ENCODE measurements around the gene PLEKHG1.

The PLEKHG1 gene

DNA sequence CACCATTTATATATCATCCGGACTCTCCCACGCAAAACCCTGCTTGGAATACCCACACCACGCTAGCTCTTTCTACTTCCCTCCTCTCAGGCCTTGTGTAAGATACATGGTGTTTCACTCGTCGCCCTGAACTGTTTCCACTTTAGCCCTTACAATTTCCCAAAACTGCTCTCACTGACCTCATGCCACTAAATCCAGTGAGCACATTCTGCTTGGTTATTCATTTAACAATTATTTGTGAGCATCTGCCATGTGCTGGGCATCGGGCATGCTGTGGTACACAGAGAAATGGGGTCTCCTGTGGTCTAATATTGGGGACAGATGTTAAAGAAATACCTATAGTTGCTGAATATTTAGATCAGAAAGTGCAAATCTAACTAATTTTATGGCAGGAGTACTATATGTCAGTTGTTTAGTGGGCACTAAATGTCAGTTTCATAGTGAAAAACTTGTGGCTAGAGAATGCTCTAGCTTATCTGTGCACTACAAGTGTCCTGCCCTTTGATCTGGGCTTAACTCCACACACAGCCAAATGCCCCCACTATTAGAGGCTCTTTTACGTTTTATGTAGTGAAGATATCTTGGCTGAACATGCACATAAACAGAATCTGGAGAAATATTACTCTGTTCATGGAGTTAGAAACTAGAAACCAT lies 41.0 kb downstream of the PLEKHG1 start:
- Histone ChIP-seq H3K4me3 (ENCODE audit: low read length) (peak overlapping the region; percentile 67), H3K4me2 (ENCODE audit: low read length) (peak overlapping the region; percentile 92), H3K36me3 (ENCODE audit: control insufficient read depth, low read length) (peaks cover 49% of the 10 kb centered on the region), H3K9me3 (ENCODE audit: control insufficient read depth, insufficient read depth, low read length) (no peaks in the 10 kb centered on the region), H3K4me1 (ENCODE audit: control insufficient read depth, low read length) (peaks cover 98% of the 10 kb centered on the region), H3K79me2 (ENCODE audit: control insufficient read depth, low read length) (peaks cover 97% of the 10 kb centered on the region), H3K27me3 (ENCODE audit: control insufficient read depth, low read length) (no peaks in the 10 kb centered on the region), H3K27ac (ENCODE audit: low read depth, low read length) (peak overlapping the region; percentile 90), H3K9me2 (replicated peaks; ENCODE audit: control insufficient read depth, low read length) (no peaks in the 10 kb centered on the region), H4K20me1 (ENCODE audit: control insufficient read depth, insufficient read depth, low read depth, low read length) (no peaks in the 10 kb centered on the region), H3F3A (ENCODE audit: control insufficient read depth, insufficient read depth) (peaks cover 18% of the 10 kb centered on the region)
- TF ChIP-seq EZH2phosphoT487 (IDR thresholded peaks at IDR 0.05; ENCODE audit: borderline replicate concordance, low read length) = no peak
- TF ChIP-seq, protein P1, sequence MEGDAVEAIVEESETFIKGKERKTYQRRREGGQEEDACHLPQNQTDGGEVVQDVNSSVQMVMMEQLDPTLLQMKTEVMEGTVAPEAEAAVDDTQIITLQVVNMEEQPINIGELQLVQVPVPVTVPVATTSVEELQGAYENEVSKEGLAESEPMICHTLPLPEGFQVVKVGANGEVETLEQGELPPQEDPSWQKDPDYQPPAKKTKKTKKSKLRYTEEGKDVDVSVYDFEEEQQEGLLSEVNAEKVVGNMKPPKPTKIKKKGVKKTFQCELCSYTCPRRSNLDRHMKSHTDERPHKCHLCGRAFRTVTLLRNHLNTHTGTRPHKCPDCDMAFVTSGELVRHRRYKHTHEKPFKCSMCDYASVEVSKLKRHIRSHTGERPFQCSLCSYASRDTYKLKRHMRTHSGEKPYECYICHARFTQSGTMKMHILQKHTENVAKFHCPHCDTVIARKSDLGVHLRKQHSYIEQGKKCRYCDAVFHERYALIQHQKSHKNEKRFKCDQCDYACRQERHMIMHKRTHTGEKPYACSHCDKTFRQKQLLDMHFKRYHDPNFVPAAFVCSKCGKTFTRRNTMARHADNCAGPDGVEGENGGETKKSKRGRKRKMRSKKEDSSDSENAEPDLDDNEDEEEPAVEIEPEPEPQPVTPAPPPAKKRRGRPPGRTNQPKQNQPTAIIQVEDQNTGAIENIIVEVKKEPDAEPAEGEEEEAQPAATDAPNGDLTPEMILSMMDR (IDR thresholded peaks at IDR 0.05; ENCODE audit: low read depth, low read length, poor library complexity, severe bottlenecking) = no peak

DNA sequence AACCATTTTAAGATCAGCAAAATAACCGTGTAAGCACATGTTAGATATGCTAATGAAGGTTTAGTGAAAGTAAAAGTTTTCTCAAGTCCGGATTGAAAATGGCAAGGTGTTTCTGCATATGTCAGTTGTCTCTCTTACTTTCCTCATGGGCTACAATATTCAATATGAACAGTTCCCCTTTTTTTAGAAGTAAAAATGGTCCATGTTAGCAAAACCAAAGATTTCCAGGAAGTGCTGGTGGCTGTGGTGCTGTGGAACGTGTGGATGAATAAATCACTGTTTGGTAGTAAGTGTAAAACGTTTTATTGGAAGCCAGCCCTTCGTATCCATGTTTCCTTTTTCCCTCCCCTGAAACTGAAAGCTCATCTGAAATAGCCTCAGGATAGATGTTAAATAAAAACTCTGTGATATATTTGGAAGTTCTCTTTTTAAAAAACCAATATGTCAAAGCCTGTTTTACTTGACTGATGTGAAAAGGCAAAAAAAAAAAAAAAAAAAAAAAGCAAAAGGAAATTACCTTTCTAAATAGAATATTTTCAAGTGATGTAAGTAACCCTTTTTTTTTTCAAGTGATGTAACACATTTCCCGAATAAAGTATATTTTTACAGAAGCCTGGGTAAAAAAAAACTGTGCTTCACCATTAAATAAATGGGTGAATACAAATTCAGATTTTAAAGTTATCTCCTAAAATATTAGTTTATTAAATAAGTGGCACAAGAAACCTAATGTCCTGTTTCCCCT lies 41.9 kb downstream of the PLEKHG1 start:
- Histone ChIP-seq H4K20me1 (ENCODE audit: control insufficient read depth, insufficient read depth, low read depth, low read length) (no peaks in the 10 kb centered on the region), H3K27ac (ENCODE audit: low read depth, low read length) (peak overlapping the region; percentile 90), H3K4me1 (ENCODE audit: control insufficient read depth, low read length) (peaks cover 98% of the 10 kb centered on the region), H3K79me2 (ENCODE audit: control insufficient read depth, low read length) (peaks cover 97% of the 10 kb centered on the region), H3K4me3 (ENCODE audit: low read length) (peak overlapping the region; percentile 67), H3K9me3 (ENCODE audit: control insufficient read depth, insufficient read depth, low read length) (no peaks in the 10 kb centered on the region), H3K36me3 (ENCODE audit: control insufficient read depth, low read length) (peaks cover 50% of the 10 kb centered on the region), H3F3A (ENCODE audit: control insufficient read depth, insufficient read depth) (peaks cover 19% of the 10 kb centered on the region), H3K9me2 (replicated peaks; ENCODE audit: control insufficient read depth, low read length) (no peaks in the 10 kb centered on the region), H3K4me2 (ENCODE audit: low read length) (peak overlapping the region; percentile 92), H3K27me3 (ENCODE audit: control insufficient read depth, low read length) (no peaks in the 10 kb centered on the region)
- TF ChIP-seq, protein P1 (IDR thresholded peaks at IDR 0.05; ENCODE audit: low read depth, low read length, poor library complexity, severe bottlenecking) = no peak
- no peak for TF ChIP-seq EZH2phosphoT487 (IDR thresholded peaks at IDR 0.05; ENCODE audit: borderline replicate concordance, low read length)

DNA sequence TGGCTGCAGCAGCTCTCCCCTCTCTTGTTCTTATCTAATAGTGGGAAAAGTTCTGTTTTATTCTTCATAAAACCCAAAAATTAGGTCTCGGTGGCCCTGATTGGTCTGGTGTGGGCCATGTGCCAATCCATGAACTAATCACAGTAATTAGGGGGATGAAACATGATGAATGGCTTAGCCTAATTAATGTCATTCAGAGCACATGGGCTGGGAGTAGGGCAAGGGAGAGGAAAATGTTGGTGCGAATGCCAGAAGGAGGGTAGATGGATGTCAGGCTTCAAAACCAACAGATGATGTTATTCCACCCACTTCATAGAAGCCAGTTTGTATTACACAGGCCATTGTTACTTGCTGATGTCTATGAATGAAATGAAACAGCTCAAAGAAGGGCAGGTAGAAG lies 46.5 kb downstream of the PLEKHG1 start:
- H3F3A ChIP-seq (ENCODE audit: control insufficient read depth, insufficient read depth) = peaks cover 18% of the 10 kb centered on the region
- peaks cover 31% of the 10 kb centered on the region for H3K36me3 ChIP-seq (ENCODE audit: control insufficient read depth, low read length)
- peak overlapping the region; percentile 47 for H3K4me3 ChIP-seq (ENCODE audit: low read length)
- peak overlapping the region; percentile 67 for H3K4me2 ChIP-seq (ENCODE audit: low read length)
- peaks cover 90% of the 10 kb centered on the region for H3K79me2 ChIP-seq (ENCODE audit: control insufficient read depth, low read length)
- peak overlapping the region; percentile 70 for H3K27ac ChIP-seq (ENCODE audit: low read depth, low read length)
- peaks cover 76% of the 10 kb centered on the region for H3K4me1 ChIP-seq (ENCODE audit: control insufficient read depth, low read length)
- H3K9me2 ChIP-seq (replicated peaks; ENCODE audit: control insufficient read depth, low read length) = no peaks in the 10 kb centered on the region
- TF ChIP-seq, protein P1 (IDR thresholded peaks at IDR 0.05; ENCODE audit: low read depth, low read length, poor library complexity, severe bottlenecking) = no peak
- no peak for TF ChIP-seq EZH2phosphoT487 (IDR thresholded peaks at IDR 0.05; ENCODE audit: borderline replicate concordance, low read length)
- no peaks in the 10 kb centered on the region for H3K27me3 ChIP-seq (ENCODE audit: control insufficient read depth, low read length)
- no peaks in the 10 kb centered on the region for H4K20me1 ChIP-seq (ENCODE audit: control insufficient read depth, insufficient read depth, low read depth, low read length)
- H3K9me3 ChIP-seq (ENCODE audit: control insufficient read depth, insufficient read depth, low read length) = no peaks in the 10 kb centered on the region
